SU-DHL-6 (cell line): ENCODE results near the gene PCSK2.

ENCODE experiments used
- H2AFZ ChIP-seq: fragments of 200-600 bp; sonication (generic); 2 replicates; pipeline ENCODE4 v1.6.1; 2014; ENCODE audit warnings: low read depth, mild to moderate bottlenecking, moderate library complexity, mixed read lengths, antibody characterized with exemption, low read length; ENCODE audit not compliant: severe bottlenecking
- H3F3A ChIP-seq: fragments of 200-600 bp; shearing (Covaris generic); 2 replicates; pipeline ENCODE4 v1.6.0; 2016; ENCODE audit warnings: antibody characterized with exemption, mild to moderate bottlenecking; ENCODE audit not compliant: insufficient read depth
- H3K27ac ChIP-seq: fragments of 200-600 bp; sonication (generic); 2 replicates; pipeline ENCODE4 v1.5.1; 2016; ENCODE audit warnings: low read depth, mild to moderate bottlenecking, low read length, moderate library complexity, mixed read lengths
- H3K27me3 ChIP-seq: fragments of 200-600 bp; sonication (generic), shearing (Covaris generic); 2 replicates; pipeline ENCODE4 v1.6.0; 2014; ENCODE audit warnings: mild to moderate bottlenecking, low read length
- H3K36me3 ChIP-seq: fragments of 200-600 bp; sonication (generic); 2 replicates; pipeline ENCODE4 v1.6.1; 2014; ENCODE audit warnings: mild to moderate bottlenecking, low read length, mixed read lengths
- H3K4me2 ChIP-seq: fragments of 300-600, 200-600 bp; shearing (Covaris generic), sonication (generic); 2 replicates; pipeline ENCODE4 v1.6.0; 2014; ENCODE audit warnings: low read length, low read depth, mild to moderate bottlenecking; ENCODE audit not compliant: poor library complexity, severe bottlenecking
- H3K4me3 ChIP-seq: fragments of 200-600 bp; sonication (generic); 2 replicates; pipeline ENCODE4 v1.5.1; 2014; ENCODE audit warnings: antibody characterized with exemption, low read length, mild to moderate bottlenecking, mixed read lengths; ENCODE audit not compliant: insufficient read depth, poor library complexity, severe bottlenecking
- H3K79me2 ChIP-seq: fragments of 200-600 bp; sonication (generic); 2 replicates; pipeline ENCODE4 v1.6.1; 2014; ENCODE audit warnings: mild to moderate bottlenecking, low read length, moderate library complexity; ENCODE audit not compliant: insufficient read depth
- H3K9ac ChIP-seq: fragments of 200-600 bp; sonication (generic); 2 replicates; pipeline ENCODE4 v1.7.0; 2014; ENCODE audit warnings: mild to moderate bottlenecking, low read length
- H3K9me2 ChIP-seq: fragments of 200-600 bp; sonication (generic); replicated peaks from 2 replicates; pipeline ENCODE4 v1.6.1; 2014; ENCODE audit warnings: low read length; ENCODE audit not compliant: insufficient read depth
- H3K9me3 ChIP-seq: fragments of 200-600 bp; sonication (generic); 2 replicates; pipeline ENCODE4 v1.6.1; 2014; ENCODE audit warnings: low read length, mixed read lengths; ENCODE audit not compliant: insufficient read depth
- H4K20me1 ChIP-seq: fragments of 200-600 bp; sonication (generic); 2 replicates; pipeline ENCODE4 v1.6.1; 2014; ENCODE audit warnings: low read depth, mild to moderate bottlenecking, antibody characterized with exemption, low read length, moderate library complexity, mixed read lengths
- CTCF ChIP-seq: fragments of 200-600 bp; sonication (generic); IDR thresholded peaks from one replicate; pipeline ENCODE4 v1.5.1; 2017; ENCODE audit warnings: antibody characterized with exemption, mild to moderate bottlenecking, low read length, moderate library complexity; ENCODE audit not compliant: insufficient read depth, poor library complexity, severe bottlenecking
- EZH2phosphoT487 ChIP-seq: fragments of 200-600 bp; sonication (generic), shearing (Covaris generic); conservative IDR thresholded peaks from 2 replicates; pipeline ENCODE4 v1.6.1; 2018; ENCODE audit warnings: mild to moderate bottlenecking, antibody characterized with exemption, low read length, moderate library complexity, mixed read lengths

Gene PCSK2

DNA sequence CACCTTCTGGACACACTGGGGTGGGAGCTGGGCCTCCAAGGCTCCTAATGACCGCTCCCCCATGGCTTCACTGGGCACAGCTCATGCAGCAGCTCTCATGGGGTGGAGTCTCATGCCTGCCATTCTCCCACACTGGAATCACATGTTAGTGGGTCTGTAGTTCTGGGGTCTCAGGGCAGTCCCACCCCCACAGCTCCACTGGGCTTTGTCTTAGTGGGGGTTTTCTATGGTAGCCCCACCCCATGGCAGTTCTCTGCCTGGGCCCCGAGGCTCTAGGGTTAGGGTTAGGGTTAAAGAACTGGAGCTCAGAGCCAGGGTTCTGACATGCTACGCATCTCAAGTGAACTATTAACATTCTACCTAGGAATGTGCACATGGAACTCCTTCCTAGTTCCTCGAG lies 139.0 kb downstream of the PCSK2 start:
- H3K9ac ChIP-seq, result no peak overlapping the region
- H2AFZ ChIP-seq, result no peak overlapping the region
- no peak overlapping the region for H3K4me2 ChIP-seq
- no peaks in the 10 kb centered on the region for H3F3A ChIP-seq
- H3K9me2 ChIP-seq, result no peaks in the 10 kb centered on the region
- H3K36me3 ChIP-seq, result no peaks in the 10 kb centered on the region
- no peak for TF ChIP-seq CTCF
- no peak for TF ChIP-seq EZH2phosphoT487
- H3K79me2 ChIP-seq, result no peaks in the 10 kb centered on the region
- H3K9me3 ChIP-seq, result no peaks in the 10 kb centered on the region
- H3K27ac ChIP-seq, result no peak overlapping the region
- H3K27me3 ChIP-seq, result no peaks in the 10 kb centered on the region
- no peak overlapping the region for H3K4me3 ChIP-seq
- no peaks in the 10 kb centered on the region for H4K20me1 ChIP-seq

- Histone ChIP-seq H3K4me2 (no peak overlapping the region), H3K4me3 (no peak overlapping the region), H3K36me3 (no peaks in the 10 kb centered on the region), H3K27me3 (no peaks in the 10 kb centered on the region), H3K27ac (no peak overlapping the region), H3K9me2 (no peaks in the 10 kb centered on the region), H3K9ac (no peak overlapping the region), H4K20me1 (no peaks in the 10 kb centered on the region), H3K79me2 (no peaks in the 10 kb centered on the region), H3K9me3 (no peaks in the 10 kb centered on the region), H2AFZ (no peak overlapping the region), H3F3A (no peaks in the 10 kb centered on the region)
- TF ChIP-seq EZH2phosphoT487 (no peak), CTCF (no peak)
Measured at GRCh38 chr20:17369506-17369905, 142.7 kb downstream of the PCSK2 start.

- no peaks in the 10 kb centered on the region for H3K27me3 ChIP-seq
- H3K27ac ChIP-seq, result no peak overlapping the region
- no peak overlapping the region for H3K9ac ChIP-seq
- H4K20me1 ChIP-seq, result no peaks in the 10 kb centered on the region
- no peaks in the 10 kb centered on the region for H3K36me3 ChIP-seq
- H3K4me2 ChIP-seq, result no peak overlapping the region
- no peaks in the 10 kb centered on the region for H3K9me2 ChIP-seq
- no peaks in the 10 kb centered on the region for H3K79me2 ChIP-seq
- no peaks in the 10 kb centered on the region for H3K9me3 ChIP-seq
- no peaks in the 10 kb centered on the region for H3F3A ChIP-seq
- no peak overlapping the region for H2AFZ ChIP-seq
- no peak overlapping the region for H3K4me3 ChIP-seq
- no peak for TF ChIP-seq EZH2phosphoT487
- TF ChIP-seq CTCF, result no peak
Measured at GRCh38 chr20:17372806-17373440, 146.1 kb downstream of the PCSK2 start.
